Sigmoid colon (tissue), 7 donors: ENCODE data around the gene KCTD1. TPM values are rescaled to one million over a fixed set of nuclear protein-coding genes. Genes with fewer than 3 reads are reported as not detected.

Experiments used
- DNase-seq: peaks from one replicate; pipeline ENCODE4 v3.0.0-alpha.2; 2019
- H3K27ac ChIP-seq, 4 donors: fragments of 200-600 bp; sonication (generic); one replicate each; pipeline ENCODE4 v1.5.1; 2016 to 2019; ENCODE audit warnings: mild to moderate bottlenecking in 1 of 4
- H3K27me3 ChIP-seq, 3 donors: fragments of 200-600 bp; sonication (generic); one replicate each; pipeline ENCODE4 v1.5.1; 2019; ENCODE audit warnings: mild to moderate bottlenecking in 1 of 3
- H3K36me3 ChIP-seq, 4 donors: fragments of 200-600 bp; sonication (generic); one replicate each; pipeline ENCODE4 v1.5.1; 2016 to 2019
- H3K4me1 ChIP-seq, 4 donors: fragments of 200-600 bp; sonication (generic); one replicate each; pipeline ENCODE4 v1.5.1; 2017 to 2019
- H3K4me3 ChIP-seq, 4 donors: fragments of 200-600 bp; sonication (generic); one replicate each; pipeline ENCODE4 v1.5.1; 2017 to 2019; ENCODE audit warnings: mild to moderate bottlenecking in 2 of 4, moderate library complexity in 1 of 4
- H3K9me3 ChIP-seq, 4 donors: fragments of 200-600 bp in 3 of 4; sonication (generic) in 3 of 4; one replicate each; pipeline versions ENCODE4 v1.5.1 to v1.6.1; 2013 to 2019
- EP300 ChIP-seq, 4 donors: sonication (generic); formaldehyde crosslinking; IDR thresholded peaks; one replicate each; pipeline ENCODE4 v1.6.1; 2017; ENCODE audit warnings: antibody characterized with exemption in 4 of 4
- POLR2A ChIP-seq, 2 donors: fragments of 450-650 bp; IDR thresholded peaks; one replicate each; pipeline ENCODE4 v1.6.1; 2016; ENCODE audit warnings: antibody characterized with exemption in 2 of 2, mild to moderate bottlenecking in 2 of 2, moderate library complexity in 2 of 2
- POLR2AphosphoS5 ChIP-seq, 4 donors: sonication (generic); formaldehyde crosslinking; IDR thresholded peaks; one replicate each; pipeline ENCODE4 v1.6.1; 2017; ENCODE audit warnings: antibody characterized with exemption in 4 of 4
- WGBS, 2 donors: extraction: QIAGEN DNeasy Blood & Tissue Kit; methylation state at CpG; one replicate each; pipeline ENCODE4 v1.1.7; 2013; 5-methylcytosine and 5-hydroxymethylcytosine counted together
- intact Hi-C: fragments of 100-400 bp; cut with DNase I; formaldehyde crosslinking; loops from one replicate; pipeline ENCODE4 v1.15.1; 2023
- polyA plus RNA-seq, 3 donors: library from polyadenylated mRNA; stranded (reverse); fragments of 200-250 nt; gene quantifications; one replicate each; pipeline ENCODE4 v1.2.3, GENCODE V29; 2013
- total RNA-seq, 4 donors: library from RNA; depleted of rRNA; stranded (reverse); fragments of >200 nt; gene quantifications; one replicate each; pipeline ENCODE4 v1.1.0, GENCODE V29; 2016
- TF ChIP-seq, protein P1 (sequence below), 4 experiments: fragments of 450-650 bp in 3 of 4; fragments of 200-600 bp in 1 of 4; IDR thresholded peaks; one replicate each; pipeline ENCODE4 v1.5.1; 2016 to 2019; ENCODE audit warnings: antibody characterized with exemption in 4 of 4, mild to moderate bottlenecking in 3 of 4, moderate library complexity in 2 of 4
- donor health status: healthy with polysubstance abuse.
- donor health status: Bipolar disorder and iron deficiency.
- donor health status: healthy.

KCTD1 gene
- total and polyA plus RNA-seq, 7 donors = 3.4 to 22.4 (median 10.9) TPM

DNA sequence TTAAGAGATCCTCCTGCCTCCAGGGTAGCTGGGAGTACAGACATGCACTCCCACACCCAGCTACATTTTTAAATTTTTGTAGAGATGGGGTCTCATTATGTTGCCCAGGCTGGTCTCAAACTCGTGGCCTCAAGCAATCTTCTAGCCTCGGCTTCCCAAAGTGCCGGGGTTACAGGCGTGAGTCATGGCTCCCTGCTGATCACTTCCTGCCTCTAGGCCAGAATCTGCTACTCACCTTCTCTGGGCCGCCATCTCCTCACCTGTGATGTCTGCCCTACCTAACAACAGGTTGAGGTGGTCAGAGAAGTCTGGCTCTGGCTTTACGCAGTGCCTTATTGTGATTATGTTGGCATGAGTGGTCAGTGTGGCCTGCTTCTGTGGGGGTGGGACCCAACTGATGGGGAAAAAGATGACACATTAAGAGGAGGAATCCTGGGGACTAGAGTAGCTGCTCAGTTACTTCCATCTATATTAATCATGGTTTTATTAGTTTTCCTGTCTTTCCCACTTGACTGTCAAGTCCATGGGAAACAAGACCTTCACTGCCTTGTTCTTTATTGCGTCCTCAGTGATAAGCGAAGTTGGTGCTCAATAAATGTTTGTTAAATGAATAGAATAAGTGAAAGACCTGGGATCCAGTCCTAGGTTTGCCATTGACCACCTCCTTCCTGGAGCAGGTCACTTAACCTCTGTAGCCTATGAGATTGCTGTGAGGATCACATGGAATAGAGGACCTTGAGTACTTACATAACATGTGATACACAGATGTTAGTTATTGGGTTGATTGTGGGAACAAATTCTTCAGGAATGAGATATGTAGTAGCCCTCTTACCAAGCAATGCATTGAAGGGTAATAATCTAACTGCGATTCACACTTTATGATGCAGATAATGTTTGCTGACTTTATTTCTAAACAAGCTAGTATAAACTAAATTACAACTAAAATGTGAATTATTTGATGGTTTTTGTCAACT, 15.7 kb downstream of the KCTD1 start:
- Histone ChIP-seq H3K9me3 (no peaks in the 10 kb centered on the region), H3K27me3 (no peaks in the 10 kb centered on the region), H3K27ac (no peak overlapping the region), H3K4me1 (no peaks in the 10 kb centered on the region), H3K36me3 (no peaks in the 10 kb centered on the region), H3K4me3 (no peak overlapping the region)
- intact Hi-C loops = no loop called here
- no peak for DNase-seq
- WGBS, 2 donors = 86 to 88% methylated on average over 9 of the region's 9 CpGs
- TF ChIP-seq, protein P1, sequence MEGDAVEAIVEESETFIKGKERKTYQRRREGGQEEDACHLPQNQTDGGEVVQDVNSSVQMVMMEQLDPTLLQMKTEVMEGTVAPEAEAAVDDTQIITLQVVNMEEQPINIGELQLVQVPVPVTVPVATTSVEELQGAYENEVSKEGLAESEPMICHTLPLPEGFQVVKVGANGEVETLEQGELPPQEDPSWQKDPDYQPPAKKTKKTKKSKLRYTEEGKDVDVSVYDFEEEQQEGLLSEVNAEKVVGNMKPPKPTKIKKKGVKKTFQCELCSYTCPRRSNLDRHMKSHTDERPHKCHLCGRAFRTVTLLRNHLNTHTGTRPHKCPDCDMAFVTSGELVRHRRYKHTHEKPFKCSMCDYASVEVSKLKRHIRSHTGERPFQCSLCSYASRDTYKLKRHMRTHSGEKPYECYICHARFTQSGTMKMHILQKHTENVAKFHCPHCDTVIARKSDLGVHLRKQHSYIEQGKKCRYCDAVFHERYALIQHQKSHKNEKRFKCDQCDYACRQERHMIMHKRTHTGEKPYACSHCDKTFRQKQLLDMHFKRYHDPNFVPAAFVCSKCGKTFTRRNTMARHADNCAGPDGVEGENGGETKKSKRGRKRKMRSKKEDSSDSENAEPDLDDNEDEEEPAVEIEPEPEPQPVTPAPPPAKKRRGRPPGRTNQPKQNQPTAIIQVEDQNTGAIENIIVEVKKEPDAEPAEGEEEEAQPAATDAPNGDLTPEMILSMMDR (IDR thresholded peaks at IDR 0.05) = no peak
- TF ChIP-seq POLR2AphosphoS5 (IDR thresholded peaks at IDR 0.05) = no peak
- no peak for TF ChIP-seq EP300 (IDR thresholded peaks at IDR 0.05)
- no peak for TF ChIP-seq POLR2A (IDR thresholded peaks at IDR 0.05)

DNA sequence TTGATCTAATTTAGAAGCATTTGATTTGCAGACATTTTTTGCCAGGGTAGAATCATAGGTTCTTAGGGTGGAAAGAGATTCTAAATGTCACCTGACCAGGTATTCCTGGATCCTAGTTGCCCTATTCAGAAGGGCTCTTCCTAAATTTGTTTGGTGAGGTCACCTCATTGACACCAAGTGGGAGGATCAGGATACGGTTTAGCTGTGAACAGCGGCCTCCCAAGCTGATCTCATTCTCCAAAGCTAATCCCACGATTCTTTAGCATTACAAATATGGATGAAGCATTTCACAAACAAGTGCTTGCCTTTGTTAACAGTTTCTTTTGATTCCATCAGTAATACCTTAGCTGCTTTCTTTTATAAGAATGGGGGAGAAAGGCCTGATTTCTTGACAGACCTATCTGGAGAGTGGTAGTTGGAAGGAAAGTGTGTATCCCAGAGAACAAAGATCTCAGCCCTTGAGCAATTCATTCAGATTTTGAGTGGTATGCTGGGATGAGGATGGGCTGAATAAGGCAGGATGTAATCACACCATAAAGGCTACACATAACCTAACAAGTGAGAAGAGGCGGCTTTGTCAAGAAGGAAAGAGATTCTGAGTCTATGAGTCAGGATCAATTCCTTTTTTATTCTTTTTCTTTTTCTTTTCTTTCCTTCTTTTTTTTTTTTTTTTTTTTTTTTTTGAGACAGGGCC, 16.6 kb downstream of the KCTD1 start:
- Histone ChIP-seq H3K4me3 (no peak overlapping the region), H3K27me3 (no peaks in the 10 kb centered on the region), H3K4me1 (no peaks in the 10 kb centered on the region), H3K27ac (no peak overlapping the region), H3K9me3 (no peaks in the 10 kb centered on the region), H3K36me3 (no peaks in the 10 kb centered on the region)
- no peak for DNase-seq
- intact Hi-C loops = no loop called here
- TF ChIP-seq, protein P1 (IDR thresholded peaks at IDR 0.05) = no peak
- TF ChIP-seq EP300 (IDR thresholded peaks at IDR 0.05) (no peak), POLR2A (IDR thresholded peaks at IDR 0.05) (no peak), POLR2AphosphoS5 (IDR thresholded peaks at IDR 0.05) (no peak)
- WGBS, 2 donors = 80% methylated on average over 4 of the region's 4 CpGs

DNA sequence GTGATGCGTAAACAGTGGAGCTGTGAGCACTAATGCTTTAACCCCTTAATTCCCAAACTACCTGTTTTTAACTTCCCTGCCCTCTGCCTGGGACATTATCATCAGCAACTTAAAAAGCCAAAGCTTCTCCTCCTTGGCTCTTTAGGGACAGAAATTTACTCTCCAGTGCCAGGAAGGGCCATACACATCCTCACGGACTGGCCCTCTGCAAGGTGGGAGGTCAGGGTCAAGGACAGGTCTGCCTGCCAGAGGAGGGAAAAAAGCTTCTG, 21.5 kb downstream of the KCTD1 start:
- no peaks in the 10 kb centered on the region for H3K4me1 ChIP-seq
- no peaks in the 10 kb centered on the region for H3K9me3 ChIP-seq
- no peak overlapping the region for H3K27ac ChIP-seq
- no peak for DNase-seq
- intact Hi-C loops = no loop called here
- 87 to 89% methylated on average over 2 of the region's 2 CpGs for WGBS, 2 donors
- H3K4me3 ChIP-seq = no peak overlapping the region
- H3K36me3 ChIP-seq = no peaks in the 10 kb centered on the region
- H3K27me3 ChIP-seq = no peaks in the 10 kb centered on the region
- TF ChIP-seq, protein P1 (IDR thresholded peaks at IDR 0.05) = no peak
- TF ChIP-seq POLR2AphosphoS5 (IDR thresholded peaks at IDR 0.05) (no peak), EP300 (IDR thresholded peaks at IDR 0.05) (no peak), POLR2A (IDR thresholded peaks at IDR 0.05) (no peak)

DNA sequence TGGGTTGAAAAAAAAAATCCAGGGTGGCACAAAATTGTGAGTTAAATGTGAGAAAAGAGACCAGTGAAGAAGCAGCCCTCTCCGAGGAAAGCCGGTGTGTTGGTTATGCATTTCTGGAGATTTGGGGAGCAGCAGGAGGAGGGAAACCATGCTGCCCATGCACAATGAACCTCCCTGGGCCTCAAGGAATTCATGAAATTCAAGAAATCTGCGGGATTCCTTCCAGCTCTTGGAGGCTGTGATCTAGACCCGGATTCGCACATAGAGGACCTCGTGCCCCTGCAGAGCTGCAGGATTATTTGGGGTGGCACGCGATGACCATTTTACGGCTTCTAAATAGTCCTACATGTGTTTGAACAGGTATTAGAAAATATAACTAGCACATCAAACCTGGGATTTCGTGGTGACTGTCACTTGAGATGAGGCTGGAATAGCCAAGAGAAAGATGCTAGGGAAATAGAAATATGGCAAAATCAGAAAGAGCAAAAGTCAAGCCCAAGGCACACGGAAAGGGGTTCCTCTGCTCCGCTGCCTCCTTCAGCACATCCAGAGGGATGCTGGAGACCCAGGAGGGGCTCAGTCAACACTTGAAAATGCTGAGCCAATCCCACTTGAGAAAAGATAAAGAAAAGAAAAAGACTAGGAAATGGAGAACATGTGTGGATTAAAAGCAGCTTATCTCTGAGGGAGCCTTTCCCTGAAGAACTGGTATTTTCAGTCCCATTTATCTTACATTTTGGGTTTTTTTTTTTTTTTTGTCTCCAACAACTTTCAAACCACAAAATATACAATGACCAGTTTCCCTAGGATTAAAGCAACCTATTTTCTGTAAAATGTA, 22.0 kb downstream of the KCTD1 start:
- intact Hi-C loops = no loop called here
- Histone ChIP-seq H3K27me3 (no peaks in the 10 kb centered on the region), H3K4me3 (no peak overlapping the region), H3K4me1 (no peaks in the 10 kb centered on the region), H3K9me3 (no peaks in the 10 kb centered on the region), H3K36me3 (no peaks in the 10 kb centered on the region), H3K27ac (no peak overlapping the region)
- TF ChIP-seq EP300 (IDR thresholded peaks at IDR 0.05) = no peak
- TF ChIP-seq, protein P1 (IDR thresholded peaks at IDR 0.05) = no peak
- no peak for TF ChIP-seq POLR2A (IDR thresholded peaks at IDR 0.05)
- no peak for TF ChIP-seq POLR2AphosphoS5 (IDR thresholded peaks at IDR 0.05)
- DNase-seq = no peak
- WGBS, 2 donors = 87 to 92% methylated on average over 12 of the region's 12 CpGs
